Measurements from ENCODE around the gene ST6GALNAC2. TPM values are rescaled to one million over a fixed set of nuclear protein-coding genes. Genes with fewer than 3 reads are reported as not detected.
A peak's percentile ranks its signal among the peaks of the same experiment; 100 is the strongest.

ST6GALNAC2 gene
- total RNA-seq, 2 experiments from 2014 or later, result 0.19 to 0.51 TPM

GRCh38 chr17:76578376-76578775 is 7.3 kb downstream of the ST6GALNAC2 start:
- POLR2A ChIA-PET, result no interaction called here
- no peak for DNase-seq
- CTCF ChIA-PET, result interaction anchor here (1.0 to 1.6 kb wide), 2 partner anchors 20 to 45 kb away, joined by 3 to 4 read pairs; no protein-coding TSS in a partner anchor
- intact Hi-C loops (cut with micrococcal nuclease), result no loop called here
- H3K36me3 Mint-ChIP-seq, result no peaks in the 10 kb centered on the region
- no peak overlapping the region for H3K27ac Mint-ChIP-seq
- H3K9me3 Mint-ChIP-seq, result no peaks in the 10 kb centered on the region
- H3K27me3 Mint-ChIP-seq, result peaks cover 3% of the 10 kb centered on the region
- H3K4me3 Mint-ChIP-seq, result no peak overlapping the region
- peaks cover 7% of the 10 kb centered on the region for H3K4me1 Mint-ChIP-seq (ENCODE audit: low read depth)

GRCh38 chr17:76577876-76578275 is 7.8 kb downstream of the ST6GALNAC2 start:
- no peaks in the 10 kb centered on the region for H3K36me3 Mint-ChIP-seq
- ChIA-PET CTCF (interaction anchor here (1.6 kb wide), 1 partner anchor 19 kb away, joined by 4 read pairs; no protein-coding TSS in a partner anchor), POLR2A (no interaction called here)
- peaks cover 3% of the 10 kb centered on the region for H3K27me3 Mint-ChIP-seq
- H3K4me1 Mint-ChIP-seq (ENCODE audit: low read depth), result peaks cover 7% of the 10 kb centered on the region
- no peaks in the 10 kb centered on the region for H3K9me3 Mint-ChIP-seq
- intact Hi-C loops (cut with micrococcal nuclease), result no loop called here
- DNase-seq, result no peak
- no peak overlapping the region for H3K27ac Mint-ChIP-seq
- no peak overlapping the region for H3K4me3 Mint-ChIP-seq

- Mint-ChIP-seq H3K4me3 (no peak overlapping the region), H3K27me3 (no peaks in the 10 kb centered on the region), H3K36me3 (no peaks in the 10 kb centered on the region), H3K27ac (peak overlapping the region; percentile 8), H3K9me3 (no peaks in the 10 kb centered on the region), H3K4me1 (ENCODE audit: low read depth) (peaks cover 7% of the 10 kb centered on the region)
- no peak for DNase-seq
- CTCF ChIA-PET, result interaction anchor here (1.0 to 1.8 kb wide), 3 partner anchors 8 to 106 kb away, joined by 3 to 4 read pairs (median 4); no protein-coding TSS in a partner anchor
- intact Hi-C loops (cut with micrococcal nuclease), result no loop called here
- POLR2A ChIA-PET, result no interaction called here
Measured at GRCh38 chr17:76576189-76576588, 9.5 kb downstream of the ST6GALNAC2 start.

- ChIA-PET CTCF (interaction anchor here (1.0 to 1.8 kb wide), 2 partner anchors 49 to 106 kb away, joined by 4 read pairs; no protein-coding TSS in a partner anchor), POLR2A (interaction anchor here (1.1 kb wide), 1 partner anchor 9 kb away, joined by 3 read pairs; no protein-coding TSS in a partner anchor)
- H3K36me3 Mint-ChIP-seq, result no peaks in the 10 kb centered on the region
- no peak overlapping the region for H3K27ac Mint-ChIP-seq
- H3K27me3 Mint-ChIP-seq, result no peaks in the 10 kb centered on the region
- H3K4me1 Mint-ChIP-seq (ENCODE audit: low read depth), result peaks cover 7% of the 10 kb centered on the region
- H3K9me3 Mint-ChIP-seq, result no peaks in the 10 kb centered on the region
- H3K4me3 Mint-ChIP-seq, result no peak overlapping the region
- no peak for DNase-seq
- intact Hi-C loops (cut with micrococcal nuclease), result no loop called here
Measured at GRCh38 chr17:76575570-76575969, 10.1 kb downstream of the ST6GALNAC2 start.

GRCh38 chr17:76574166-76574565 is 11.5 kb downstream of the ST6GALNAC2 start:
- no peak for DNase-seq
- Mint-ChIP-seq H3K27ac (no peak overlapping the region), H3K27me3 (no peaks in the 10 kb centered on the region), H3K36me3 (no peaks in the 10 kb centered on the region), H3K9me3 (no peaks in the 10 kb centered on the region), H3K4me1 (ENCODE audit: low read depth) (peaks cover 2% of the 10 kb centered on the region), H3K4me3 (no peak overlapping the region)
- POLR2A ChIA-PET, result no interaction called here
- intact Hi-C loops (cut with micrococcal nuclease), result no loop called here
- CTCF ChIA-PET, result no interaction called here

GRCh38 chr17:76573096-76573495 is 12.6 kb downstream of the ST6GALNAC2 start:
- peaks cover 2% of the 10 kb centered on the region for H3K4me1 Mint-ChIP-seq (ENCODE audit: low read depth)
- no peaks in the 10 kb centered on the region for H3K9me3 Mint-ChIP-seq
- DNase-seq, result no peak
- H3K36me3 Mint-ChIP-seq, result no peaks in the 10 kb centered on the region
- H3K27ac Mint-ChIP-seq, result no peak overlapping the region
- H3K4me3 Mint-ChIP-seq, result no peak overlapping the region
- intact Hi-C loops (cut with micrococcal nuclease), result no loop called here
- CTCF ChIA-PET, result interaction anchor here (2.7 kb wide), 1 partner anchor 50 kb away, joined by 7 read pairs; no protein-coding TSS in a partner anchor
- H3K27me3 Mint-ChIP-seq, result no peaks in the 10 kb centered on the region
- POLR2A ChIA-PET, result no interaction called here

- ChIA-PET POLR2A (no interaction called here), CTCF (interaction anchor here (1.0 to 2.7 kb wide), 2 partner anchors 12 to 49 kb away, joined by 3 to 7 read pairs; no protein-coding TSS in a partner anchor)
- Mint-ChIP-seq H3K9me3 (no peaks in the 10 kb centered on the region), H3K36me3 (peaks cover 4% of the 10 kb centered on the region), H3K4me1 (ENCODE audit: low read depth) (peaks cover 7% of the 10 kb centered on the region), H3K27ac (no peak overlapping the region), H3K27me3 (no peaks in the 10 kb centered on the region), H3K4me3 (no peak overlapping the region)
- DNase-seq, result no peak
- intact Hi-C loops (cut with micrococcal nuclease), result no loop called here
Measured at GRCh38 chr17:76572201-76572910, 13.3 kb downstream of the ST6GALNAC2 start.

GRCh38 chr17:76570877-76571471 is 14.7 kb downstream of the ST6GALNAC2 start:
- H3K27me3 Mint-ChIP-seq, result no peaks in the 10 kb centered on the region
- H3K27ac Mint-ChIP-seq, result no peak overlapping the region
- no peak for DNase-seq
- H3K36me3 Mint-ChIP-seq, result peaks cover 12% of the 10 kb centered on the region
- H3K9me3 Mint-ChIP-seq, result no peaks in the 10 kb centered on the region
- CTCF ChIA-PET, result interaction anchor here (1.0 to 2.7 kb wide), 4 partner anchors 9 to 53 kb away, joined by 3 to 7 read pairs (median 6); no protein-coding TSS in a partner anchor
- POLR2A ChIA-PET, result no interaction called here
- intact Hi-C loops (cut with micrococcal nuclease), result no loop called here
- no peak overlapping the region for H3K4me3 Mint-ChIP-seq
- H3K4me1 Mint-ChIP-seq (ENCODE audit: low read depth), result peaks cover 10% of the 10 kb centered on the region

GRCh38 chr17:76570457-76570856 is 15.2 kb downstream of the ST6GALNAC2 start:
- DNase-seq, result no peak
- ChIA-PET CTCF (interaction anchor here (1.0 to 2.7 kb wide), 4 partner anchors 8 to 54 kb away, joined by 3 to 7 read pairs (median 6); no protein-coding TSS in a partner anchor), POLR2A (no interaction called here)
- no peak overlapping the region for H3K27ac Mint-ChIP-seq
- H3K36me3 Mint-ChIP-seq, result peaks cover 17% of the 10 kb centered on the region
- H3K4me1 Mint-ChIP-seq (ENCODE audit: low read depth), result peaks cover 15% of the 10 kb centered on the region
- H3K4me3 Mint-ChIP-seq, result no peak overlapping the region
- H3K9me3 Mint-ChIP-seq, result no peaks in the 10 kb centered on the region
- intact Hi-C loops (cut with micrococcal nuclease), result no loop called here
- no peaks in the 10 kb centered on the region for H3K27me3 Mint-ChIP-seq

- intact Hi-C loops (cut with micrococcal nuclease), result no loop called here
- POLR2A ChIA-PET, result no interaction called here
Measured at GRCh38 chr17:76569607-76570279, 15.9 kb downstream of the ST6GALNAC2 start.

GRCh38 chr17:76568811-76569221 is 16.8 kb downstream of the ST6GALNAC2 start:
- Mint-ChIP-seq H3K9me3 (no peaks in the 10 kb centered on the region), H3K4me1 (ENCODE audit: low read depth) (peaks cover 22% of the 10 kb centered on the region), H3K27ac (no peak overlapping the region), H3K27me3 (no peaks in the 10 kb centered on the region), H3K36me3 (peaks cover 29% of the 10 kb centered on the region), H3K4me3 (no peak overlapping the region)
- intact Hi-C loops (cut with micrococcal nuclease), result no loop called here
- CTCF ChIA-PET, result interaction anchor here (1.2 to 3.6 kb wide), 2 partner anchors 55 to 113 kb away, joined by 6 to 22 read pairs; no protein-coding TSS in a partner anchor
- no peak for DNase-seq
- POLR2A ChIA-PET, result interaction anchor here (0.7 kb wide), 1 partner anchor 26 kb away, joined by 3 read pairs; no protein-coding TSS in a partner anchor

More at GRCh38 chr17:76569607-76570279, 15.9 kb downstream of the ST6GALNAC2 start:
- Mint-ChIP-seq H3K36me3 (peaks cover 24% of the 10 kb centered on the region), H3K9me3 (no peaks in the 10 kb centered on the region), H3K27ac (no peak overlapping the region), H3K4me1 (ENCODE audit: low read depth) (peaks cover 22% of the 10 kb centered on the region), H3K27me3 (no peaks in the 10 kb centered on the region), H3K4me3 (no peak overlapping the region)
- CTCF ChIA-PET, result interaction anchor here (0.7 kb wide), 1 partner anchor 12 kb away, joined by 4 read pairs; no protein-coding TSS in a partner anchor
- DNase-seq, result no peak
